HCT116 (cell line): ENCODE results near the gene MGAT4A.

ENCODE experiments used
- CEBPB ChIP-seq: IDR thresholded peaks from 2 replicates; pipeline ENCODE4 v1.6.1; 2012; ENCODE audit warnings: low read depth
- CTCF ChIP-seq, 3 experiments: fragments of 200-600 bp in 1 of 3; sonication (generic) in 1 of 3; IDR thresholded peaks in 2 of 3; conservative IDR thresholded peaks in 1 of 3; 2 replicates each; pipeline ENCODE4 v1.5.1; 2012 to 2017; ENCODE audit warnings: low read depth in 2 of 3, low read length in 2 of 3, antibody characterized with exemption in 1 of 3, borderline replicate concordance in 1 of 3, control low read depth in 1 of 3, mild to moderate bottlenecking in 1 of 3, mixed read lengths in 1 of 3, mixed run types in 1 of 3, moderate library complexity in 1 of 3; ENCODE audit not compliant: insufficient read depth in 1 of 3
- EZH2 ChIP-seq: fragments of 200-600 bp; sonication (generic); IDR thresholded peaks from 2 replicates; pipeline ENCODE4 v1.6.1; 2017; ENCODE audit warnings: antibody characterized with exemption, mixed run types
- EZH2phosphoT487 ChIP-seq: fragments of 200-600 bp; IDR thresholded peaks from 2 replicates; pipeline ENCODE4 v1.6.1; 2018; ENCODE audit warnings: antibody characterized with exemption, borderline replicate concordance
- FOSL1 ChIP-seq: IDR thresholded peaks from 2 replicates; pipeline ENCODE4 v1.6.1; 2012; ENCODE audit warnings: low read depth
- JUND ChIP-seq: IDR thresholded peaks from 2 replicates; pipeline ENCODE4 v1.6.1; 2012
- MAX ChIP-seq: IDR thresholded peaks from 2 replicates; pipeline ENCODE4 v1.6.1; 2012
- POLR2A ChIP-seq: IDR thresholded peaks from 2 replicates; pipeline ENCODE4 v1.7.0; 2011; ENCODE audit warnings: borderline replicate concordance; ENCODE audit not compliant: insufficient read depth, insufficient read length; ENCODE audit errors: extremely low read depth
- POLR2AphosphoS5 ChIP-seq: IDR thresholded peaks from 2 replicates; pipeline ENCODE4 v1.6.1; 2011; ENCODE audit warnings: mild to moderate bottlenecking, low read depth, low read length, moderate library complexity
- REST ChIP-seq: IDR thresholded peaks from 2 replicates; pipeline ENCODE4 v1.6.1; 2012; ENCODE audit warnings: low read depth
- SP1 ChIP-seq: IDR thresholded peaks from 2 replicates; pipeline ENCODE4 v1.6.1; 2012; ENCODE audit warnings: low read depth
- YY1 ChIP-seq: IDR thresholded peaks from 2 replicates; pipeline ENCODE4 v1.6.1; 2011; ENCODE audit warnings: low read length, low read depth, moderate library complexity, mild to moderate bottlenecking; ENCODE audit not compliant: insufficient replicate concordance; ENCODE audit errors: extremely low read depth
- ZBTB33 ChIP-seq: IDR thresholded peaks from 2 replicates; pipeline ENCODE4 v1.6.1; 2011; ENCODE audit warnings: mild to moderate bottlenecking, low read length, moderate library complexity; ENCODE audit not compliant: insufficient replicate concordance; ENCODE audit errors: extremely low read depth
- ZNF274 ChIP-seq: fragments of 200-500 bp; sonication (Bioruptor generic); IDR thresholded peaks from 2 replicates; pipeline ENCODE4 v1.6.1; 2014; ENCODE audit warnings: mild to moderate bottlenecking, low read depth, low read length, inconsistent platforms

GRCh38 chr2:98743835-98744234 lies 12.9 kb upstream of the MGAT4A start:
- TF ChIP-seq CTCF (IDR thresholded peaks at IDR 0.05 in 2 of 3, conservative IDR thresholded peaks at IDR 0.05 in 1 of 3; ENCODE audit: borderline replicate concordance in 1 of 3, insufficient read depth in 1 of 3, low read depth in 2 of 3, low read length in 2 of 3) (no peak), SP1 (no peak), FOSL1 (no peak), POLR2A (no peak), ZNF274 (no peak), MAX (no peak), JUND (no peak), CEBPB (no peak), ZBTB33 (no peak), EZH2 (no peak), REST (no peak), EZH2phosphoT487 (no peak), POLR2AphosphoS5 (no peak), YY1 (no peak)
